ES-I3 (cell line): ENCODE measurements around the gene SYNE2.
"Not testable (repeated sequence)": the region's sequence is repeated elsewhere in the genome, so short reads cannot be mapped to it uniquely, and the experiment has no call there.

Experiments used
- H3K36me3 ChIP-seq: 2 replicates; pipeline ENCODE4 v1.6.1; 2013; ENCODE audit warnings: mild to moderate bottlenecking, low read length, control low read depth, moderate library complexity; ENCODE audit not compliant: insufficient read depth
- H3K4me1 ChIP-seq: 2 replicates; pipeline ENCODE4 v1.6.1; 2013; ENCODE audit warnings: mild to moderate bottlenecking, control low read depth, low read length; ENCODE audit not compliant: insufficient read depth
- H3K9ac ChIP-seq: 2 replicates; pipeline ENCODE4 v1.6.1; 2013; ENCODE audit warnings: low read depth, mild to moderate bottlenecking, low read length, moderate library complexity
- H3K9me3 ChIP-seq: 2 replicates; pipeline ENCODE4 v1.6.1; 2013; ENCODE audit warnings: mild to moderate bottlenecking, low read length, moderate library complexity; ENCODE audit not compliant: control insufficient read depth, insufficient read depth

Gene SYNE2

GRCh38 chr14:63857466-63858030 is 4.7 kb downstream of the SYNE2 start:
- H3K9me3 ChIP-seq, result no peaks in the 10 kb centered on the region
- 0 out of 2 replicates have a peak, but pooled peaks cover 4% of the 10 kb centered on the region for H3K4me1 ChIP-seq
- H3K9ac ChIP-seq, result no peak overlapping the region

GRCh38 chr14:63860146-63860545 is 7.3 kb downstream of the SYNE2 start:
- Histone ChIP-seq H3K4me1 (peaks cover 12% of the 10 kb centered on the region; the same call in 1 of the 2 replicates), H3K36me3 (no peaks in the 10 kb centered on the region), H3K9ac (no peak overlapping the region), H3K9me3 (no peaks in the 10 kb centered on the region)

More at GRCh38 chr14:63857466-63858030, 4.7 kb downstream of the SYNE2 start:
- no peaks in the 10 kb centered on the region for H3K36me3 ChIP-seq

- H3K9ac ChIP-seq, result no peak overlapping the region
- H3K36me3 ChIP-seq, result no peaks in the 10 kb centered on the region
- H3K4me1 ChIP-seq, result peaks cover 19% of the 10 kb centered on the region
- no peaks in the 10 kb centered on the region for H3K9me3 ChIP-seq
Measured at GRCh38 chr14:63862163-63862562, 9.4 kb downstream of the SYNE2 start.

- no peaks in the 10 kb centered on the region for H3K36me3 ChIP-seq
- no peaks in the 10 kb centered on the region for H3K9me3 ChIP-seq
- H3K9ac ChIP-seq, result no peak overlapping the region
- H3K4me1 ChIP-seq, result peaks cover 19% of the 10 kb centered on the region
Measured at GRCh38 chr14:63863004-63863403, 10.2 kb downstream of the SYNE2 start.

- not testable (repeated sequence) for H3K36me3 ChIP-seq, H3K9me3 ChIP-seq
Measured at GRCh38 chr14:63864775-63865174, 12.0 kb downstream of the SYNE2 start.

GRCh38 chr14:63867933-63868921 is 15.4 kb downstream of the SYNE2 start:
- peaks cover 11% of the 10 kb centered on the region for H3K4me1 ChIP-seq
- no peak overlapping the region for H3K9ac ChIP-seq
- no peaks in the 10 kb centered on the region for H3K9me3 ChIP-seq
- H3K36me3 ChIP-seq, result no peaks in the 10 kb centered on the region

More at GRCh38 chr14:63864775-63865174, 12.0 kb downstream of the SYNE2 start:
- H3K9ac ChIP-seq, result peak overlapping the region; percentile 26; the same call in 1 of the 2 replicates
- H3K4me1 ChIP-seq, result peaks cover 19% of the 10 kb centered on the region

GRCh38 chr14:63869940-63870752 is 17.3 kb downstream of the SYNE2 start:
- H3K36me3 ChIP-seq, H3K9me3 ChIP-seq, H3K9ac ChIP-seq: not testable (repeated sequence)
- H3K4me1 ChIP-seq, result peaks cover 17% of the 10 kb centered on the region

- H3K4me1 ChIP-seq, result peaks cover 17% of the 10 kb centered on the region
- H3K9ac ChIP-seq, H3K36me3 ChIP-seq, H3K9me3 ChIP-seq: not testable (repeated sequence)
Measured at GRCh38 chr14:63870753-63871037, 17.9 kb downstream of the SYNE2 start.

- no peaks in the 10 kb centered on the region for H3K36me3 ChIP-seq
- no peak overlapping the region for H3K9ac ChIP-seq
- no peaks in the 10 kb centered on the region for H3K9me3 ChIP-seq
- peaks cover 9% of the 10 kb centered on the region for H3K4me1 ChIP-seq
Measured at GRCh38 chr14:63874223-63874622, 21.4 kb downstream of the SYNE2 start.

GRCh38 chr14:63875311-63875710 is 22.5 kb downstream of the SYNE2 start:
- Histone ChIP-seq H3K9ac (no peak overlapping the region), H3K9me3 (no peaks in the 10 kb centered on the region), H3K4me1 (peaks cover 9% of the 10 kb centered on the region), H3K36me3 (no peaks in the 10 kb centered on the region)

GRCh38 chr14:63877550-63877939 is 24.7 kb downstream of the SYNE2 start:
- Histone ChIP-seq H3K4me1 (peaks cover 13% of the 10 kb centered on the region), H3K9ac (no peak overlapping the region), H3K36me3 (no peaks in the 10 kb centered on the region), H3K9me3 (no peaks in the 10 kb centered on the region)

- Histone ChIP-seq H3K36me3 (no peaks in the 10 kb centered on the region), H3K9ac (no peak overlapping the region), H3K9me3 (no peaks in the 10 kb centered on the region), H3K4me1 (peaks cover 13% of the 10 kb centered on the region)
Measured at GRCh38 chr14:63878052-63878451, 25.2 kb downstream of the SYNE2 start.

- no peaks in the 10 kb centered on the region for H3K36me3 ChIP-seq
- no peak overlapping the region for H3K9ac ChIP-seq
- peaks cover 10% of the 10 kb centered on the region for H3K4me1 ChIP-seq
- H3K9me3 ChIP-seq, result no peaks in the 10 kb centered on the region
Measured at GRCh38 chr14:63878792-63879191, 26.0 kb downstream of the SYNE2 start.

- no peaks in the 10 kb centered on the region for H3K9me3 ChIP-seq
- no peaks in the 10 kb centered on the region for H3K36me3 ChIP-seq
- H3K9ac ChIP-seq, result no peak overlapping the region
- 0 out of 2 replicates have a peak, but pooled peaks cover 4% of the 10 kb centered on the region for H3K4me1 ChIP-seq
Measured at GRCh38 chr14:63881926-63882325, 29.1 kb downstream of the SYNE2 start.
